Activated CD8-positive, alpha-beta T cell treated with anti-CD3 and anti-CD28 coated beads, Interleukin-2, amount 10 ng/mL, durations not matched to agents 7 days and 5 days (primary cell): ENCODE data around the gene F5. TPM values are rescaled to one million over a fixed set of nuclear protein-coding genes. Genes with fewer than 3 reads are reported as not detected.
"Not testable (repeated sequence)": the region's sequence is repeated elsewhere in the genome, so short reads cannot be mapped to it uniquely, and the experiment has no call there.

Experiments
- ATAC-seq: fragments of 150-1000 bp; cut with Tn5 transposase; one replicate; pipeline ENCODE4 v1.10.0; 2021; ENCODE audit warnings: moderate library complexity
- CTCF ChIA-PET: fragments of 350-600 bp; sonication (Branson Sonifier 250); formaldehyde crosslinking; loops from one replicate; lab custom pipeline; 2021; ENCODE audit warnings: antibody characterized with exemption; lab: Charles Lee
- POLR2A ChIA-PET: fragments of 350-600 bp; sonication (Branson Sonifier 250); formaldehyde crosslinking; loops from one replicate; lab custom pipeline; 2021; ENCODE audit warnings: antibody characterized with exemption; lab: Charles Lee
- DNase-seq: peaks from one replicate; pipeline ENCODE4 v3.0.0-alpha.2; 2020
- H3K27ac Mint-ChIP-seq: one replicate; pipeline ENCODE4 v1.8.0; 2021; ENCODE audit warnings: mild to moderate bottlenecking, mixed read lengths
- H3K27me3 Mint-ChIP-seq: one replicate; pipeline ENCODE4 v1.8.0; 2021; ENCODE audit warnings: low read depth, mixed read lengths
- H3K36me3 Mint-ChIP-seq: one replicate; pipeline ENCODE4 v1.8.0; 2021; ENCODE audit warnings: low read depth, mixed read lengths
- H3K4me1 Mint-ChIP-seq: one replicate; pipeline ENCODE4 v1.8.0; 2021; ENCODE audit warnings: low read depth, mixed read lengths
- H3K4me3 Mint-ChIP-seq: one replicate; pipeline ENCODE4 v1.8.0; 2021; ENCODE audit warnings: mild to moderate bottlenecking, mixed read lengths
- H3K9me3 Mint-ChIP-seq: one replicate; pipeline ENCODE4 v1.8.0; 2022; ENCODE audit warnings: mixed read lengths; ENCODE audit not compliant: insufficient read depth
- total RNA-seq, 2 experiments: library from RNA; stranded (reverse); gene quantifications; one replicate each; pipeline ENCODE4 v1.2.3, GENCODE V29; 2021

F5 gene
- total RNA-seq, 2 experiments from 2014 or later, result 1.4 to 1.6 TPM

- no peaks in the 10 kb centered on the region for H3K36me3 Mint-ChIP-seq
- ATAC-seq (no peak), DNase-seq (no peak)
- ChIA-PET POLR2A (no interaction called here), CTCF (no interaction called here)
- H3K9me3 Mint-ChIP-seq, result no peaks in the 10 kb centered on the region
- H3K27ac Mint-ChIP-seq, result no peak overlapping the region
- no peaks in the 10 kb centered on the region for H3K4me1 Mint-ChIP-seq
- no peaks in the 10 kb centered on the region for H3K27me3 Mint-ChIP-seq
- no peak overlapping the region for H3K4me3 Mint-ChIP-seq
These were observed 51.6 kb downstream of the F5 start for GRCh38 chr1:169534653-169535052.

- H3K27me3 Mint-ChIP-seq, H3K4me3 Mint-ChIP-seq, ATAC-seq, H3K27ac Mint-ChIP-seq, DNase-seq, CTCF ChIA-PET, H3K36me3 Mint-ChIP-seq, H3K4me1 Mint-ChIP-seq, H3K9me3 Mint-ChIP-seq, POLR2A ChIA-PET: not testable (repeated sequence)
These were observed 52.6 kb downstream of the F5 start for GRCh38 chr1:169533528-169534190.

- ATAC-seq (no peak), DNase-seq (no peak)
- ChIA-PET CTCF (interaction anchor here (1.1 to 1.5 kb wide), 2 partner anchors 16 to 182 kb away, joined by 3 to 9 read pairs; no protein-coding TSS in a partner anchor), POLR2A (interaction anchor here (0.6 kb wide), 1 partner anchor 160 kb away, joined by 3 read pairs; no protein-coding TSS in a partner anchor)
- H3K36me3 Mint-ChIP-seq, result no peaks in the 10 kb centered on the region
- H3K4me1 Mint-ChIP-seq, result peaks cover 14% of the 10 kb centered on the region
- H3K9me3 Mint-ChIP-seq, result no peaks in the 10 kb centered on the region
- H3K27ac Mint-ChIP-seq, result no peak overlapping the region
- H3K27me3 Mint-ChIP-seq, result no peaks in the 10 kb centered on the region
- no peak overlapping the region for H3K4me3 Mint-ChIP-seq
These were observed 55.8 kb downstream of the F5 start for GRCh38 chr1:169530448-169530847.

GRCh38 chr1:169529068-169529642, 57.1 kb downstream of the F5 start:
- peaks cover 14% of the 10 kb centered on the region for H3K4me1 Mint-ChIP-seq
- DNase-seq (no peak), ATAC-seq (peak; percentile 39)
- ChIA-PET CTCF (interaction anchor here (0.7 to 2.3 kb wide), 9 partner anchors 16 to 925 kb away, joined by 3 to 13 read pairs (median 4); partner anchors contain the start of gene F5), POLR2A (no interaction called here)
- H3K9me3 Mint-ChIP-seq, result no peaks in the 10 kb centered on the region
- no peaks in the 10 kb centered on the region for H3K27me3 Mint-ChIP-seq
- H3K27ac Mint-ChIP-seq, result peak overlapping the region; percentile 48
- H3K4me3 Mint-ChIP-seq, result peak overlapping the region; percentile 50
- peaks cover 2% of the 10 kb centered on the region for H3K36me3 Mint-ChIP-seq

- Mint-ChIP-seq H3K27ac (peak overlapping the region; percentile 48), H3K4me1 (peaks cover 14% of the 10 kb centered on the region), H3K27me3 (no peaks in the 10 kb centered on the region), H3K4me3 (peak overlapping the region; percentile 50), H3K36me3 (peaks cover 2% of the 10 kb centered on the region), H3K9me3 (no peaks in the 10 kb centered on the region)
- ChIA-PET CTCF (interaction anchor here (0.7 to 2.3 kb wide), 9 partner anchors 16 to 924 kb away, joined by 3 to 13 read pairs (median 4); partner anchors contain the start of gene F5), POLR2A (no interaction called here)
- DNase-seq (no peak), ATAC-seq (no peak)
These were observed 57.8 kb downstream of the F5 start for GRCh38 chr1:169528215-169529067.

GRCh38 chr1:169527451-169528214, 58.6 kb downstream of the F5 start:
- ATAC-seq (no peak), DNase-seq (no peak)
- no peak overlapping the region for H3K27ac Mint-ChIP-seq
- POLR2A ChIA-PET, result no interaction called here
- no peaks in the 10 kb centered on the region for H3K9me3 Mint-ChIP-seq
- no peaks in the 10 kb centered on the region for H3K27me3 Mint-ChIP-seq
- H3K36me3 Mint-ChIP-seq, result peaks cover 2% of the 10 kb centered on the region
- CTCF ChIA-PET, result interaction anchor here (2.3 kb wide), 1 partner anchor 17 kb away, joined by 13 read pairs; no protein-coding TSS in a partner anchor
- peaks cover 14% of the 10 kb centered on the region for H3K4me1 Mint-ChIP-seq
- no peak overlapping the region for H3K4me3 Mint-ChIP-seq

GRCh38 chr1:169527001-169527400, 59.3 kb downstream of the F5 start:
- Mint-ChIP-seq H3K27me3 (no peaks in the 10 kb centered on the region), H3K27ac (no peak overlapping the region), H3K36me3 (peaks cover 2% of the 10 kb centered on the region), H3K4me1 (peaks cover 14% of the 10 kb centered on the region), H3K9me3 (no peaks in the 10 kb centered on the region), H3K4me3 (no peak overlapping the region)
- DNase-seq (no peak), ATAC-seq (no peak)
- ChIA-PET CTCF (no interaction called here), POLR2A (no interaction called here)

GRCh38 chr1:169526120-169526832, 60.0 kb downstream of the F5 start:
- Mint-ChIP-seq H3K27ac (no peak overlapping the region), H3K36me3 (peaks cover 2% of the 10 kb centered on the region), H3K4me1 (peaks cover 14% of the 10 kb centered on the region), H3K9me3 (no peaks in the 10 kb centered on the region), H3K4me3 (no peak overlapping the region), H3K27me3 (no peaks in the 10 kb centered on the region)
- ChIA-PET CTCF (no interaction called here), POLR2A (no interaction called here)
- DNase-seq, result no peak
- ATAC-seq, result no peak

- no peak overlapping the region for H3K4me3 Mint-ChIP-seq
- H3K36me3 Mint-ChIP-seq, result peaks cover 2% of the 10 kb centered on the region
- POLR2A ChIA-PET, result no interaction called here
- H3K9me3 Mint-ChIP-seq, result no peaks in the 10 kb centered on the region
- no peak for ATAC-seq
- CTCF ChIA-PET, result no interaction called here
- no peaks in the 10 kb centered on the region for H3K27me3 Mint-ChIP-seq
- H3K27ac Mint-ChIP-seq, result no peak overlapping the region
- DNase-seq, result no peak
- H3K4me1 Mint-ChIP-seq, result peaks cover 14% of the 10 kb centered on the region
These were observed 60.9 kb downstream of the F5 start for GRCh38 chr1:169525391-169525790.

GRCh38 chr1:169523904-169524303, 62.4 kb downstream of the F5 start:
- no peaks in the 10 kb centered on the region for H3K27me3 Mint-ChIP-seq
- CTCF ChIA-PET, result no interaction called here
- H3K36me3 Mint-ChIP-seq, result peaks cover 2% of the 10 kb centered on the region

GRCh38 chr1:169521226-169521625, 65.1 kb downstream of the F5 start:
- no peak for DNase-seq
- ChIA-PET POLR2A (no interaction called here), CTCF (no interaction called here)
- Mint-ChIP-seq H3K4me1 (no peaks in the 10 kb centered on the region), H3K9me3 (no peaks in the 10 kb centered on the region), H3K36me3 (peaks cover 2% of the 10 kb centered on the region), H3K27me3 (no peaks in the 10 kb centered on the region), H3K27ac (no peak overlapping the region), H3K4me3 (no peak overlapping the region)
- ATAC-seq, result no peak

More at GRCh38 chr1:169523904-169524303, 62.4 kb downstream of the F5 start:
- Mint-ChIP-seq H3K9me3 (no peaks in the 10 kb centered on the region), H3K4me1 (peaks cover 8% of the 10 kb centered on the region), H3K27ac (no peak overlapping the region), H3K4me3 (no peak overlapping the region)
- ATAC-seq (no peak), DNase-seq (no peak)
- POLR2A ChIA-PET, result no interaction called here
